SK-N-MC (cell line): Measurements from ENCODE around the gene UGT1A3.

Experiments used
- EZH2 ChIP-seq: fragments of 200-600 bp; sonication (generic); IDR thresholded peaks from one replicate; pipeline ENCODE4 v1.6.1; 2017; ENCODE audit warnings: antibody characterized with exemption
- POLR2AphosphoS5 ChIP-seq: IDR thresholded peaks from 2 replicates; pipeline ENCODE4 v1.6.1; 2012; ENCODE audit warnings: mild to moderate bottlenecking, low read depth, low read length, borderline replicate concordance

DNA sequence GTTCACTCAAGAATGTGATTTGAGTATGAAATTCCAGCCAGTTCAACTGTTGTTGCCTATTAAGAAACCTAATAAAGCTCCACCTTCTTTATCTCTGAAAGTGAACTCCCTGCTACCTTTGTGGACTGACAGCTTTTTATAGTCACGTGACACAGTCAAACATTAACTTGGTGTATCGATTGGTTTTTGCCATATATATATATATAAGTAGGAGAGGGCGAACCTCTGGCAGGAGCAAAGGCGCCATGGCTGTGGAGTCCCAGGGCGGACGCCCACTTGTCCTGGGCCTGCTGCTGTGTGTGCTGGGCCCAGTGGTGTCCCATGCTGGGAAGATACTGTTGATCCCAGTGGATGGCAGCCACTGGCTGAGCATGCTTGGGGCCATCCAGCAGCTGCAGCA lies 31.2 kb downstream of the UGT1A3 start, which contains the start of gene UGT1A1:
- no peak for TF ChIP-seq POLR2AphosphoS5
- TF ChIP-seq EZH2: no peak
